Upper lobe of right lung (tissue), 1 donor: ENCODE data around the gene GCK. TPM values are rescaled to one million over a fixed set of nuclear protein-coding genes. Genes with fewer than 3 reads are reported as not detected.
A peak's percentile ranks its signal among the peaks of the same experiment; 100 is the strongest.

Experiments
- ATAC-seq: fragments of 200-7000 bp; cut with Tn5 transposase; one replicate; pipeline ENCODE4 v1.9.1; 2020; ENCODE audit warnings: mild to moderate bottlenecking, moderate library complexity
- DNase-seq: peaks from one replicate; pipeline ENCODE4 v3.0.0-alpha.2; 2020
- H3K27ac ChIP-seq: fragments of 200-600 bp; one replicate; pipeline ENCODE4 v1.8.0; 2022
- H3K27me3 ChIP-seq: fragments of 200-600 bp; one replicate; pipeline ENCODE4 v1.8.0; 2022; ENCODE audit warnings: mild to moderate bottlenecking
- H3K36me3 ChIP-seq: fragments of 200-600 bp; one replicate; pipeline ENCODE4 v1.8.0; 2022
- H3K4me1 ChIP-seq: fragments of 200-600 bp; one replicate; pipeline ENCODE4 v1.8.0; 2022
- H3K4me3 ChIP-seq: fragments of 200-600 bp; one replicate; pipeline ENCODE4 v1.8.0; 2022; ENCODE audit warnings: mild to moderate bottlenecking
- H3K9me3 ChIP-seq: fragments of 200-600 bp; one replicate; pipeline ENCODE4 v1.8.0; 2022
- intact Hi-C: fragments of 100-400 bp; cut with DNase I; formaldehyde crosslinking; loops from one replicate; pipeline ENCODE4 v1.11.0; 2022
- total RNA-seq: library from RNA; stranded (reverse); fragmentation: NEBNext Ultra II Directional; extraction: Animal tissue kit (Norgen Biotek cat#: 25700); gene quantifications from one replicate; pipeline ENCODE4 v1.2.1, GENCODE V29; 2021
- TF ChIP-seq, protein P1 (sequence below): fragments of 200-600 bp; IDR thresholded peaks from one replicate; pipeline ENCODE4 v1.8.0; 2022; ENCODE audit warnings: antibody characterized with exemption
- donor health status: DM: no; HTN: yes; CAD: no; lungs with severe emphysema.

Gene GCK
- total RNA-seq, 1 donor from 2014 or later = 0.23 TPM

DNA sequence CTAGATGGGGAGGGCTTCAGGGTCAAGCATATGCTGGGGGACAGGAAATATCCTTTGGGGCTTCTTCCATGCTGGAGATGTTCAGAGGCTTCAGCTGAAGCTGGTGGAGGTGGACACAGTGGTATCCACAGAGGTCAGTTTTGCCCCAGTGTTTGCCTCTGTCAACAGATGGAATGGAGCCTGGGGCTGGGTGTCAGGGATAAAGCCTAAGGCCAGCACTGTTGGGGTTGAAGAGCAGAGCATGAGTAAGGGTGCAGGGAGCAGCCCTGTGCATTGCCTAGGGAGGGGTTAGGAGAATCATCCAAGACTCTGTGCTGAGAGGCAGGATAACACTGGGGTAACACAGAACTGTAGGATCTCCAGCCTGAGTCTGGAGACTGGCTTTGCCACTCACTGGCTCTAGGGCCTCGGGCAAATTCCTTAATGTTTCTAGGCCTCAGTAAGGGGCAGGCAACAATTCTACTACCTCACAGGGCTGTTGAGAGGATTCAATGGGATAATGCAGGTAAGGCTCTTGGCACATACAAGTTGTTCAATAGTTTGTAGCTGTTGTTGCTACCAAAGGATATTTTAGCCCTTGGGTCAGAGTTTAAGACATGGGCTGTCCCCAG lies 26.3 kb downstream of the GCK start:
- Histone ChIP-seq H3K4me1 (no peaks in the 10 kb centered on the region), H3K36me3 (no peaks in the 10 kb centered on the region), H3K27me3 (no peaks in the 10 kb centered on the region), H3K4me3 (no peak overlapping the region), H3K27ac (no peak overlapping the region), H3K9me3 (no peaks in the 10 kb centered on the region)
- intact Hi-C loops = no loop called here
- TF ChIP-seq, protein P1, sequence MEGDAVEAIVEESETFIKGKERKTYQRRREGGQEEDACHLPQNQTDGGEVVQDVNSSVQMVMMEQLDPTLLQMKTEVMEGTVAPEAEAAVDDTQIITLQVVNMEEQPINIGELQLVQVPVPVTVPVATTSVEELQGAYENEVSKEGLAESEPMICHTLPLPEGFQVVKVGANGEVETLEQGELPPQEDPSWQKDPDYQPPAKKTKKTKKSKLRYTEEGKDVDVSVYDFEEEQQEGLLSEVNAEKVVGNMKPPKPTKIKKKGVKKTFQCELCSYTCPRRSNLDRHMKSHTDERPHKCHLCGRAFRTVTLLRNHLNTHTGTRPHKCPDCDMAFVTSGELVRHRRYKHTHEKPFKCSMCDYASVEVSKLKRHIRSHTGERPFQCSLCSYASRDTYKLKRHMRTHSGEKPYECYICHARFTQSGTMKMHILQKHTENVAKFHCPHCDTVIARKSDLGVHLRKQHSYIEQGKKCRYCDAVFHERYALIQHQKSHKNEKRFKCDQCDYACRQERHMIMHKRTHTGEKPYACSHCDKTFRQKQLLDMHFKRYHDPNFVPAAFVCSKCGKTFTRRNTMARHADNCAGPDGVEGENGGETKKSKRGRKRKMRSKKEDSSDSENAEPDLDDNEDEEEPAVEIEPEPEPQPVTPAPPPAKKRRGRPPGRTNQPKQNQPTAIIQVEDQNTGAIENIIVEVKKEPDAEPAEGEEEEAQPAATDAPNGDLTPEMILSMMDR = no peak
- no peak for DNase-seq
- ATAC-seq = no peak

DNA sequence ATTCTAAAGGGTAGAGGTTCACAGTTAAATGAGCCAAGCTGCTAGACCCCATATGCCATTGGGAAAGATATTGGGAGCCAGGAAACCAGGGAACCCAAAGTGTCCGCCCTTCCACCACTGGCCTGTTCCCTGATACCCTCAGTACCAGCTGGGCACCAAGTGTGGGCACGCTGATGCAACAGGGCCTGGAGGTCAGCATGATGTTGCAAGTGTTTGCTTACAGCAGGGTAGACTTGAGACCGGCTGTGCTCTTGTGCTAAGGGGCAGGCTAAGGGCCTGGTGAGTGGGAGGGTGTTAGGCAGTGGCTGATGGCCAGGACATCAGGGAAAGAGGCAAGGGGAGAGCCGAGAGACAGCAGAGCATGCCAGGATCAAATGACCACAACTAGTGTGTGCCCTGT lies 27.1 kb downstream of the GCK start:
- Histone ChIP-seq H3K4me1 (no peaks in the 10 kb centered on the region), H3K36me3 (no peaks in the 10 kb centered on the region), H3K4me3 (no peak overlapping the region), H3K9me3 (no peaks in the 10 kb centered on the region), H3K27ac (no peak overlapping the region), H3K27me3 (no peaks in the 10 kb centered on the region)
- TF ChIP-seq, protein P1 = no peak
- ATAC-seq (peak; percentile 67), DNase-seq (peak; percentile 79)
- intact Hi-C loops = no loop called here

DNA sequence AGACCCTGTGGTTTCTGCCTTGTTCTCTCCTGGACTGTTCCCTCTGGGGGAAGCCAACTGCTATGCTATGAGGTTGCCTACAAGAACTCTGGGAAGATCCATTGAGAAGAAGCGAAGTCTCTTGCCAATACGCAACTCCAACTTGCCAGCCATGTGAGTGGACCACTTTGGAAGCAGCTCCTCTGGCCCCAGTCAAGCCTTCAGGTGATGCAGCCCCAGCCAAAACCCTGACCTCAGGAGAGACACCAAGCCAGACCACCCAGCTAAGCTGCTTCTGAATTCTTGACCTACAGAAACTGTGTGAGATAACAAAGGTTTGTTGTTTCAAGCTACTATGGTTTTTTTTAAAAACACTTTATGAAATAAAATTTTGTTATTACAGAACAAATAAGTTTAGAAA lies 27.9 kb downstream of the GCK start:
- no peak for DNase-seq
- intact Hi-C loops = no loop called here
- H3K4me3 ChIP-seq = no peak overlapping the region

DNA sequence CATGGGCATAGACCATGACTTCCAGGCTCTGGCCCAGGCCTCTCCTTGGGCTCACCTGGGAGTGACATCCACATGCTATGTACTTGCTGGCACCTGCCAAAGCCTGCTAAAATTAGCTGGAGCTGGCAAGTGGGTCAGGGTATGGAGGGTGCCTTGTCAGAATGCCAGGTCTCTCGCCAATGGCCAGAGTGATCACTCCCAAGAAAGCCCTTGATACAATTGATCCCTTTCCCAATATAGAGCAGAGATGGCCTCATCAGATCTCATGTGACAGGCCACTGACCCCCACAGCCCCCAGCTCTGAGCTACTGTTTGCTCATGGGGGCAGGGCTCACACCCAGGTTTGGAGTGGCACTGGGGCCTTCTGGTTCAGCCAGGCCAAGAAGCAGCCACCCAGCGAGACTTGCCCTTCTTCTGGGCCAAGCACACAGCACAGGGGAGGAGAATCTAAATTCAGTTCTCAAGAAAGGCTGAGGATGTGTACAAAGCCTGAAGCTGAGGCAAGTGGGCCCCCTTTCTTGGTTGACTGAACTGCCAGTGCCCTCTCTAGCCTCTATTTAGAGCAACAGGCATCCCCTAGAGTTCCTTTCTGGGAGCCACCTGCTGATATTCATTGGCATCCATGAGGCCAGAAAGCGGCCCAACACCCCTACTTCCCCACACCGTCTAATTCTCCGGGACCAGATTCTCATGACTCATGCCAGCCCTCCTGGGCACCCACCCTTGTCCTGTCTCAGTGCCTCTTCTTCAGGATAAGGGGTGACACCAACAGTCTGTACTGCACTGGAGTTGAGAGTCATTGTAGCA lies 29.2 kb downstream of the GCK start:
- H3K36me3 ChIP-seq = no peaks in the 10 kb centered on the region
- H3K4me3 ChIP-seq = no peak overlapping the region
- H3K9me3 ChIP-seq = no peaks in the 10 kb centered on the region
- H3K4me1 ChIP-seq = no peaks in the 10 kb centered on the region
- intact Hi-C loops = no loop called here
- TF ChIP-seq, protein P1 = no peak
- peak; percentile 16 for ATAC-seq
- no peak for DNase-seq
- no peak overlapping the region for H3K27ac ChIP-seq
- no peaks in the 10 kb centered on the region for H3K27me3 ChIP-seq

More for the DNA sequence above, 27.9 kb downstream of the GCK start:
- no peaks in the 10 kb centered on the region for H3K4me1 ChIP-seq
- no peaks in the 10 kb centered on the region for H3K27me3 ChIP-seq
- TF ChIP-seq, protein P1 = no peak
- ATAC-seq = no peak
- no peak overlapping the region for H3K27ac ChIP-seq
- H3K9me3 ChIP-seq = no peaks in the 10 kb centered on the region
- no peaks in the 10 kb centered on the region for H3K36me3 ChIP-seq

DNA sequence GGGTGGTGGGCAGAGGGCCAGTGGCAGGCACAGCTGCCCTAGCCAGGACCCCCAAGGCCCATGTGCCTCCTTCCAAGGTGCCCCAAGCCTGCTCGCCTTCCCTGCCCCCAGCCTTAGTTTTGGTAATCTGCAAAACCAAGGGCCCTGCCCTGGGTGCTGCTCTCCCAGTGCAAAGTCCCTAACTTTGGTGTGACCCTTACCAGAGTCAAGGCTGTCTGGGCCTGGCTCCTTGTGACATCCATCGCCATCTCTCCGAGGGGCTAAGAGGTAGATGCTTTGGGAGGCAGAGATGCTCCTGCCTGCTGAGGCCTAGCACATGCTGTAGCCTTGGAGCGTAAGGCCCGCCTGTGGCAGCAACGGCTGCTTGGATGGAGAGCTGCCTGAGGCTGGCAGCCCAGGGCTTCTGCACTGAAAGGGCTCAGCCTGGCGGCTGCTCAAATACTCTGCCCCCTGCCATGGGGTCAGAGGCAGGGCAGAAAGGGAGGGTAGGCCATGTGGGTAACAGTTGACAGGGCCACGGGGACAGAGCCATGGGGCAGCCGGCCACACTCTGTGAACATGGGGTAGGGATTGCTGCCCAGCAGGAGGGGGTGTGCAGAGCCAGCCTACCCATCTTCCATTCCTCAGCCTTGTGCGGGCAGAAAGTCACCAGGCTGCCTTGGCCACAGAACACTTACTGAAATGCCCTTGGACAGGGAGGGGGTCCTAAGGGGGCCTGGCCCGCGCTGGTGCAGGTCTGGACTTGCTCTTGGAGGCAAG lies 30.2 kb downstream of the GCK start:
- no peak for ATAC-seq
- Histone ChIP-seq H3K9me3 (no peaks in the 10 kb centered on the region), H3K4me3 (no peak overlapping the region), H3K4me1 (no peaks in the 10 kb centered on the region), H3K36me3 (no peaks in the 10 kb centered on the region), H3K27me3 (no peaks in the 10 kb centered on the region), H3K27ac (no peak overlapping the region)
- intact Hi-C loops = no loop called here
- TF ChIP-seq, protein P1 = no peak
- DNase-seq = no peak
